ENCODE data around the gene F2R.

- TF ChIP-seq CTCF (conservative IDR thresholded peaks at IDR 0.05; ENCODE audit: low read depth, low read length) (no peak), USF2 (IDR thresholded peaks at IDR 0.05; ENCODE audit: low read depth, low read length) (no peak), POLR2A (IDR thresholded peaks at IDR 0.05; ENCODE audit: low read depth, low read length) (no peak), RAD21 (IDR thresholded peaks at IDR 0.05; ENCODE audit: low read length) (no peak), SMC3 (IDR thresholded peaks at IDR 0.05; ENCODE audit: low read depth, low read length) (no peak), MAFK (IDR thresholded peaks at IDR 0.05; ENCODE audit: low read depth, low read length) (no peak), FOS (IDR thresholded peaks at IDR 0.05; ENCODE audit: low read depth, low read length) (no peak), MXI1 (IDR thresholded peaks at IDR 0.05; ENCODE audit: borderline replicate concordance, low read depth, low read length) (no peak), CEBPB (IDR thresholded peaks at IDR 0.05; ENCODE audit: low read depth, low read length) (no peak), MAZ (IDR thresholded peaks at IDR 0.05; ENCODE audit: borderline replicate concordance, low read depth, low read length) (no peak), RFX5 (IDR thresholded peaks at IDR 0.05; ENCODE audit: low read depth, low read length) (no peak), RCOR1 (IDR thresholded peaks at IDR 0.05; ENCODE audit: insufficient replicate concordance, low read length) (no peak), CHD1 (IDR thresholded peaks at IDR 0.05; ENCODE audit: low read depth, low read length) (no peak)
Measured at GRCh38 chr5:76682387-76682786, 33.5 kb upstream of the F2R start.

Measured in IMR-90 (cell line).